Panc1 (cell line): ENCODE results near the gene FGGY. TPM values are rescaled to one million over a fixed set of nuclear protein-coding genes. Genes with fewer than 3 reads are reported as not detected.
"Not testable (repeated sequence)": the region's sequence is repeated elsewhere in the genome, so short reads cannot be mapped to it uniquely, and the experiment has no call there.

ENCODE experiments used
- ATAC-seq: fragments of 200-7000 bp; cut with Tn5 transposase; 2 replicates; pipeline ENCODE4 v1.9.1; 2020; ENCODE audit warnings: mild to moderate bottlenecking, moderate library complexity
- BruUV-seq: library from RNA; stranded (reverse); fragments of 400-500 nt; replicated peaks from 2 replicates; lab custom pipeline; 2021; lab: Mats Ljungman, UMichigan
- CTCF ChIA-PET: fragments of 300-600 bp; sonication (Branson Sonifier 250); formaldehyde crosslinking; loops from one replicate; lab custom pipeline; 2022; ENCODE audit warnings: antibody characterized with exemption; lab: Charles Lee
- POLR2A ChIA-PET: fragments of 300-600 bp; sonication (Branson Sonifier 250); formaldehyde crosslinking; loops from one replicate; lab custom pipeline; 2022; ENCODE audit warnings: antibody characterized with exemption; lab: Charles Lee
- DNase-seq: peaks from one replicate; pipeline ENCODE4 v3.0.0-alpha.2; 2010; ENCODE audit warnings: low read depth, low spot score
- H3K27ac ChIP-seq: 2 replicates; pipeline ENCODE4 v1.5.1; 2011; ENCODE audit warnings: mild to moderate bottlenecking, low read length, inconsistent platforms
- H3K27me3 ChIP-seq: fragments of 200-500 bp; sonication (Bioruptor generic); 2 replicates; pipeline ENCODE4 v1.6.0; 2014; ENCODE audit warnings: low read length, inconsistent platforms; ENCODE audit not compliant: control insufficient read depth, insufficient read depth
- H3K36me3 ChIP-seq: fragments of 200-500 bp; sonication (Bioruptor generic); 2 replicates; pipeline ENCODE4 v1.5.1; 2014; ENCODE audit warnings: inconsistent platforms, mild to moderate bottlenecking, low read length, moderate library complexity; ENCODE audit not compliant: control insufficient read depth, insufficient read depth
- H3K4me1 ChIP-seq: 2 replicates; pipeline ENCODE4 v1.5.1; 2011; ENCODE audit warnings: inconsistent platforms, mild to moderate bottlenecking, low read length, moderate library complexity; ENCODE audit not compliant: control insufficient read depth, insufficient read depth
- H3K4me3 ChIP-seq, 2 experiments: 2 replicates each; pipeline ENCODE4 v1.5.1; 2011 to 2012; ENCODE audit warnings: low read depth in 2 of 2, low read length in 2 of 2, mild to moderate bottlenecking in 2 of 2, inconsistent platforms in 1 of 2, moderate library complexity in 1 of 2
- H3K9me3 ChIP-seq: fragments of 200-500 bp; sonication (Bioruptor generic); 2 replicates; pipeline ENCODE4 v1.5.1; 2014; ENCODE audit warnings: low read depth, mild to moderate bottlenecking, inconsistent platforms, low read length, moderate library complexity; ENCODE audit not compliant: control insufficient read depth, insufficient read depth
- CTCF ChIP-seq: fragments of 450-650 bp; IDR thresholded peaks from 2 replicates; pipeline ENCODE4 v1.5.1; 2017; ENCODE audit warnings: mild to moderate bottlenecking
- POLR2AphosphoS5 ChIP-seq: IDR thresholded peaks from 2 replicates; pipeline ENCODE4 v1.6.1; 2012; ENCODE audit warnings: mild to moderate bottlenecking, low read depth, low read length, moderate library complexity
- REST ChIP-seq, 2 experiments: IDR thresholded peaks; 2 replicates each; pipeline ENCODE4 v1.6.1; 2011 to 2012; ENCODE audit warnings: low read depth in 2 of 2, control low read depth in 1 of 2, low read length in 1 of 2, mild to moderate bottlenecking in 1 of 2, moderate library complexity in 1 of 2; ENCODE audit not compliant: insufficient read depth in 1 of 2
- SIN3A ChIP-seq: IDR thresholded peaks from 2 replicates; pipeline ENCODE4 v1.6.1; 2012; ENCODE audit warnings: low read depth, mild to moderate bottlenecking, low read length, moderate library complexity, borderline replicate concordance; ENCODE audit not compliant: insufficient read depth
- TCF7L2 ChIP-seq: IDR thresholded peaks from 2 replicates; pipeline ENCODE4 v1.6.1; 2011; ENCODE audit warnings: mild to moderate bottlenecking, low read depth, low read length, inconsistent platforms
- in situ Hi-C: cut with HindIII; loops from 2 replicates; pipeline ENCODE4 v1.10.0; 2016; ENCODE audit warnings: low sequenced_read_pairs, low pct_unique_long_range_greater_than_20kb
- intact Hi-C: fragments of 100-400 bp; cut with micrococcal nuclease; formaldehyde crosslinking; loops from one replicate; pipeline ENCODE4 v1.10.0; 2022; ENCODE audit not compliant: unreplicated experiment
- total RNA-seq: library from RNA; stranded (reverse); gene quantifications from one replicate; pipeline ENCODE4 v1.2.1, GENCODE V29; 2021; ENCODE audit not compliant: unreplicated experiment

Gene FGGY
- total RNA-seq, 1 experiment from 2014 or later = 15.5 TPM

- no peak for ATAC-seq
- H3K36me3 ChIP-seq = no peaks in the 10 kb centered on the region
- intact Hi-C loops = no loop called here
- POLR2A ChIA-PET = no interaction called here
- no peak overlapping the region for H3K4me3 ChIP-seq
- TF ChIP-seq CTCF (no peak), TCF7L2 (no peak), POLR2AphosphoS5 (no peak), SIN3A (no peak), REST (IDR thresholded peaks at IDR 0.05; ENCODE audit: insufficient read depth in 1 of 2, low read depth in 2 of 2, low read length in 1 of 2) (no peak)
- CTCF ChIA-PET = no interaction called here
- no peaks in the 10 kb centered on the region for H3K9me3 ChIP-seq
- no peak for DNase-seq
- in situ Hi-C loops = no loop called here
- no TSS peak for BruUV-seq
- H3K27me3 ChIP-seq = no peaks in the 10 kb centered on the region
- no peaks in the 10 kb centered on the region for H3K4me1 ChIP-seq
- no peak overlapping the region for H3K27ac ChIP-seq
Measured at GRCh38 chr1:59458884-59459283, 162.0 kb downstream of the FGGY start.

GRCh38 chr1:59462942-59463341 lies 166.0 kb downstream of the FGGY start:
- ATAC-seq, POLR2A ChIA-PET, H3K27me3 ChIP-seq, H3K9me3 ChIP-seq, in situ Hi-C loops, H3K36me3 ChIP-seq, H3K4me1 ChIP-seq, BruUV-seq, DNase-seq, CTCF ChIA-PET, H3K4me3 ChIP-seq, H3K27ac ChIP-seq, intact Hi-C loops: not testable (repeated sequence)

DNA sequence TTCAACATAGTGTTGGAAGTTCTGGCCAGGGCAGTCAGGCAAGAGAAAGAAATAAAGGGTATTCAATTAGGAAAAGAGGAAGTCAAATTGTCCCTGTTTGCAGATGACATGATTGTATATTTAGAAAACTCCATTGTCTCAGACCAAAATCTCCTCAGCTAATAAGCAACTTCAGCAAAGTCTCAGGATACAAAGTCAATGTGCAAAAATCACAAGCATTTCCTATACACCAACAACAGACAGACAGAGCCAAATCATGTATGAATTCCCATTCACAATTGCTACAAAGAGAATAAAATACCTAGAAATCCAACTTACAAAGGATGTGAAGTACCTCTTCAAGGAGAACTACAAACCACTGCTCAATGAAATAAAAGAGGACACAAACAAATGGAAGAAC lies 168.6 kb downstream of the FGGY start:
- POLR2A ChIA-PET, ATAC-seq, BruUV-seq: not testable (repeated sequence)

More for the DNA sequence above, 168.6 kb downstream of the FGGY start:
- H3K9me3 ChIP-seq, H3K27me3 ChIP-seq, H3K4me3 ChIP-seq, intact Hi-C loops, CTCF ChIA-PET, H3K27ac ChIP-seq, in situ Hi-C loops, DNase-seq, H3K4me1 ChIP-seq, H3K36me3 ChIP-seq: not testable (repeated sequence)
